MCF 10A (cell line): ENCODE measurements around the gene PPM1H. TPM values are rescaled to one million over a fixed set of nuclear protein-coding genes. Genes with fewer than 3 reads are reported as not detected.
A peak's percentile ranks its signal among the peaks of the same experiment; 100 is the strongest.

Experiments
- BruUV-seq: library from RNA; stranded (reverse); fragments of 400-500 nt; replicated peaks from 2 replicates; lab custom pipeline; 2021; lab: Mats Ljungman, UMichigan
- CTCF ChIA-PET: fragments of 300-600 bp; sonication (Branson Sonifier 250); formaldehyde crosslinking; extraction: SDS; loops from one replicate; lab custom pipeline; 2021; ENCODE audit warnings: antibody characterized with exemption, inconsistent platforms; lab: Yijun Ruan, JAX
- POLR2A ChIA-PET: fragments of 300-600, 350-650 bp; sonication (Branson Sonifier 250); formaldehyde crosslinking; extraction: SDS; loops from one replicate; lab custom pipeline; 2020; ENCODE audit warnings: antibody characterized with exemption, inconsistent platforms; lab: Yijun Ruan, JAX
- DNase-seq: peaks from one replicate; pipeline ENCODE4 v3.0.0-alpha.2; 2018; ENCODE audit not compliant: unreplicated experiment
- H3K27ac Mint-ChIP-seq: one replicate; pipeline ENCODE4 v1.8.0; 2022; ENCODE audit warnings: mild to moderate bottlenecking, low read depth, mixed read lengths; ENCODE audit not compliant: unreplicated experiment
- H3K27me3 Mint-ChIP-seq: one replicate; pipeline ENCODE4 v1.8.0; 2022; ENCODE audit warnings: mixed read lengths; ENCODE audit not compliant: insufficient read depth, unreplicated experiment
- H3K36me3 Mint-ChIP-seq: one replicate; pipeline ENCODE4 v1.8.0; 2022; ENCODE audit warnings: mild to moderate bottlenecking, moderate library complexity, mixed read lengths; ENCODE audit not compliant: insufficient read depth, unreplicated experiment
- H3K4me1 Mint-ChIP-seq: one replicate; pipeline ENCODE4 v1.8.0; 2022; ENCODE audit warnings: mixed read lengths; ENCODE audit not compliant: insufficient read depth, unreplicated experiment
- H3K4me3 Mint-ChIP-seq: one replicate; pipeline ENCODE4 v1.8.0; 2022; ENCODE audit warnings: mild to moderate bottlenecking, moderate library complexity, mixed read lengths; ENCODE audit not compliant: unreplicated experiment
- H3K9me3 Mint-ChIP-seq: one replicate; pipeline ENCODE4 v1.8.0; 2022; ENCODE audit warnings: mixed read lengths; ENCODE audit not compliant: unreplicated experiment
- CTCF ChIP-seq: fragments of 200-600 bp; IDR thresholded peaks from one replicate; pipeline ENCODE4 v1.8.0; 2022; ENCODE audit warnings: antibody characterized with exemption, mild to moderate bottlenecking; ENCODE audit not compliant: unreplicated experiment
- intact Hi-C: fragments of 100-400 bp; cut with micrococcal nuclease; formaldehyde crosslinking; loops from 2 replicates; pipeline ENCODE4 v1.14.1; 2022
- total RNA-seq: library from RNA; stranded (reverse); gene quantifications from 2 replicates; pipeline ENCODE4 v1.2.3, GENCODE V29; 2022

Gene PPM1H
- total RNA-seq, 1 experiment from 2014 or later: 0.49 TPM

GRCh38 chr12:62767946-62768345, 167.0 kb downstream of the PPM1H start:
- Mint-ChIP-seq H3K27me3 (no peaks in the 10 kb centered on the region), H3K9me3 (no peaks in the 10 kb centered on the region), H3K36me3 (peaks cover 5% of the 10 kb centered on the region), H3K4me1 (peaks cover 20% of the 10 kb centered on the region), H3K4me3 (no peak overlapping the region), H3K27ac (peak overlapping the region; percentile 6)
- no peak for TF ChIP-seq CTCF
- DNase-seq: no peak
- intact Hi-C loops: no loop called here
- POLR2A ChIA-PET: interaction anchor here (1.4 kb wide), 1 partner anchor 15 kb away, joined by 3 read pairs; no protein-coding TSS in a partner anchor
- no TSS peak for BruUV-seq
- CTCF ChIA-PET: interaction anchor here (1.0 to 1.6 kb wide), 4 partner anchors 17 to 300 kb away, joined by 3 to 9 read pairs (median 3); no protein-coding TSS in a partner anchor

- no TSS peak for BruUV-seq
- peaks cover 20% of the 10 kb centered on the region for H3K4me1 Mint-ChIP-seq
- peak overlapping the region; percentile 6 for H3K27ac Mint-ChIP-seq
- no peak overlapping the region for H3K4me3 Mint-ChIP-seq
- H3K9me3 Mint-ChIP-seq: no peaks in the 10 kb centered on the region
- intact Hi-C loops: no loop called here
- no peaks in the 10 kb centered on the region for H3K27me3 Mint-ChIP-seq
- peak; percentile 59 for DNase-seq
- TF ChIP-seq CTCF: no peak
- CTCF ChIA-PET: interaction anchor here (1.0 to 1.6 kb wide), 3 partner anchors 16 to 30 kb away, joined by 3 to 9 read pairs (median 3); no protein-coding TSS in a partner anchor
- H3K36me3 Mint-ChIP-seq: peaks cover 5% of the 10 kb centered on the region
- POLR2A ChIA-PET: interaction anchor here (1.4 kb wide), 1 partner anchor 16 kb away, joined by 3 read pairs; no protein-coding TSS in a partner anchor
Measured at GRCh38 chr12:62767496-62767895, 167.5 kb downstream of the PPM1H start.

GRCh38 chr12:62766496-62766895, 168.5 kb downstream of the PPM1H start:
- ChIA-PET POLR2A (interaction anchor here (1.4 kb wide), 1 partner anchor 17 kb away, joined by 3 read pairs; no protein-coding TSS in a partner anchor), CTCF (interaction anchor here (0.7 kb wide), 1 partner anchor 46 kb away, joined by 3 read pairs; no protein-coding TSS in a partner anchor)
- Mint-ChIP-seq H3K4me3 (no peak overlapping the region), H3K4me1 (peaks cover 19% of the 10 kb centered on the region), H3K36me3 (peaks cover 5% of the 10 kb centered on the region), H3K27ac (no peak overlapping the region), H3K27me3 (no peaks in the 10 kb centered on the region), H3K9me3 (no peaks in the 10 kb centered on the region)
- no peak for DNase-seq
- TF ChIP-seq CTCF: no peak
- intact Hi-C loops: no loop called here
- no TSS peak for BruUV-seq

GRCh38 chr12:62763861-62764645, 170.9 kb downstream of the PPM1H start:
- CTCF ChIA-PET: interaction anchor here (0.6 to 1.0 kb wide), 5 partner anchors 21 to 326 kb away, joined by 3 to 10 read pairs (median 3); no protein-coding TSS in a partner anchor

More at GRCh38 chr12:62763861-62764645, 170.9 kb downstream of the PPM1H start:
- no peak for DNase-seq
- H3K36me3 Mint-ChIP-seq: peaks cover 5% of the 10 kb centered on the region
- POLR2A ChIA-PET: no interaction called here
- no peak for TF ChIP-seq CTCF
- no peak overlapping the region for H3K4me3 Mint-ChIP-seq
- H3K4me1 Mint-ChIP-seq: peaks cover 19% of the 10 kb centered on the region
- intact Hi-C loops: no loop called here
- BruUV-seq: no TSS peak
- H3K27me3 Mint-ChIP-seq: no peaks in the 10 kb centered on the region
- H3K27ac Mint-ChIP-seq: no peak overlapping the region
- no peaks in the 10 kb centered on the region for H3K9me3 Mint-ChIP-seq
